GM12875 (cell line): ENCODE data around the gene CD8B.

Experiments used
- H3K4me3 ChIP-seq: one replicate; pipeline ENCODE4 v1.5.1; 2011; ENCODE audit warnings: low read depth, low read length, control low read depth
- TF ChIP-seq, protein P1 (sequence below): IDR thresholded peaks from 2 replicates; pipeline ENCODE4 v1.5.1; 2011; ENCODE audit warnings: low read depth, mild to moderate bottlenecking, control low read depth, inconsistent platforms, low read length, moderate library complexity, borderline replicate concordance; ENCODE audit not compliant: insufficient read depth

Gene CD8B

DNA sequence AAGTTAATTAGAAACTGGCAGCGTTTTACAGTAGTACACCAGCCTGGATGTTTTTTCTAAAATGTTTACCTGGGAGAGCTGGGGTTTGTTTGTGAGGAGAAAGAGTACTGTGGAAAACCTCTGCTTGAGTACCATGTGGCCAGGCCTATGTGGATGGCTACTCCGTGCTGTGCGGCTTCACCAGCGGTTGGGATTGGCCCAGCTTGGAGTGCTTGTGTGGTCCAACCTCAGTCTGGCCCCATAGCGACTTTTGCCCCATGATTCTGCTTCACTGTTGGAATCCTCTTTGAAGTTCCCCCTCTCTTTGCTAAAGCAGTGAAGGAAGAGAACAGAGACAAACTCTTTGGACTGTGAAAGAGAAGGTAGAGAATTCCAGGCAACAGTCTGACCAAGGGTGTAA lies 86.8 kb downstream of the CD8B start:
- H3K4me3 ChIP-seq = no peak overlapping the region
- TF ChIP-seq, protein P1, sequence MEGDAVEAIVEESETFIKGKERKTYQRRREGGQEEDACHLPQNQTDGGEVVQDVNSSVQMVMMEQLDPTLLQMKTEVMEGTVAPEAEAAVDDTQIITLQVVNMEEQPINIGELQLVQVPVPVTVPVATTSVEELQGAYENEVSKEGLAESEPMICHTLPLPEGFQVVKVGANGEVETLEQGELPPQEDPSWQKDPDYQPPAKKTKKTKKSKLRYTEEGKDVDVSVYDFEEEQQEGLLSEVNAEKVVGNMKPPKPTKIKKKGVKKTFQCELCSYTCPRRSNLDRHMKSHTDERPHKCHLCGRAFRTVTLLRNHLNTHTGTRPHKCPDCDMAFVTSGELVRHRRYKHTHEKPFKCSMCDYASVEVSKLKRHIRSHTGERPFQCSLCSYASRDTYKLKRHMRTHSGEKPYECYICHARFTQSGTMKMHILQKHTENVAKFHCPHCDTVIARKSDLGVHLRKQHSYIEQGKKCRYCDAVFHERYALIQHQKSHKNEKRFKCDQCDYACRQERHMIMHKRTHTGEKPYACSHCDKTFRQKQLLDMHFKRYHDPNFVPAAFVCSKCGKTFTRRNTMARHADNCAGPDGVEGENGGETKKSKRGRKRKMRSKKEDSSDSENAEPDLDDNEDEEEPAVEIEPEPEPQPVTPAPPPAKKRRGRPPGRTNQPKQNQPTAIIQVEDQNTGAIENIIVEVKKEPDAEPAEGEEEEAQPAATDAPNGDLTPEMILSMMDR = no peak

DNA sequence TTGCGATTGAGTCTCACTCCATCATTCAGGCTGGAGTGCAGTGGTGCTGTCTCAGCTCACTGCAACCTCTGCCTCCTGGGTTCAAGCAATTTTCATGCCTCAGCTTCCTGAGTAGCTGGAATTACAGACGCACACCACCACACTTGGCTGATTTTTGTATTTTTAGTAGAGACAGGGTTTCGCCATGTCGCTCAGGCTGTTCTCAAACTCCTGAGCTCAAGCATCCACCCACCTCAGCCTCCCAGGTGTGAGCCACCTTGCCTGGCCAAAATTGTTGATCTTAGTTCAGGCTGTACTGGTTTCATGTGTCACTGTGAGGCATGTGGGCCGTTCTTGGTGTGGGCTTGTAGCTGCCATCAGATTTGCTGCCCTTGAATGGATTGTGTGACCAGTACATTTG lies 89.1 kb downstream of the CD8B start:
- TF ChIP-seq, protein P1 = no peak
- no peak overlapping the region for H3K4me3 ChIP-seq

DNA sequence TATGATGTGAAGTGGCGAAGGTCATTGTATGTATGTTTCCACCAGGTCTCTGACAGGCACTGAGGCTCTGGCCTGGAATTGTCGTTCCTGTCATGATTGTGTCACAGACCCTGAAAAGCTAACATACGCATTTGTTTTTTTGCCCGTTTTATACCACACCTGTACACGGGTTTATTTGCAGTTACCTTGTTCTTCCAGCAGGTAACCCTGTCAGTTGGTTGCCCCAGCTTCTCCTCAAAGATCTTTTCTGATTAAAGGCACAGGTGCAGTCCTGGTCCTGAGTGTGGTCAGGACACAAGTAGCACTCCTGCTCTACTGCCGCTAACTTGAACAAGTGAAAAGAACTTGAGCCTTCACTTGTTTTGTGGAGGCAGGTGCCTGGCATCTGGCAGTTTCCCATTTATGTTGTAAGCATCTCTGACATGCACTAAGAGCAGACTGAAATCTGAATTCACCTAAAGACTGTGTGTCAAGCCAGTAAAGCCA lies 90.8 kb downstream of the CD8B start:
- H3K4me3 ChIP-seq = no peak overlapping the region
- TF ChIP-seq, protein P1 = no peak

DNA sequence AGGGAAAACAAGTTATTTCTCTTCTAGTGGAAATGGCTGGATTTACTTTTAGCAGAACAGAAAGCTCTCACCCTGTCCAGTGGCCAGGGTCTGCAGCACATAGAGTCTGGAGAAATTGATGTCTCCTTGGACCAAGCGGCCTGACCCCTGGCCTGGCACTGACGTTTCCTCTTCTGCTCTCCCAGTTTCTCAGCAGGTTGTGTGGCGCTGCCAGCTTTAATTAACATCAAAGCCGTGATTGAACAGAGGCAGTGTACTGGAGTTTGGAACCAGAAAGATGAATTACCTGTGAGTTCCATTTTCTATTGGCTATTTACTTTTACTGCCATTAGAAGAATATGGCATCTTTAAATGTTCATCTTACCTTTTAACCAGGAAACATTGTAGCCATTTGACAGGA lies 91.8 kb downstream of the CD8B start:
- TF ChIP-seq, protein P1 = no peak
- no peak overlapping the region for H3K4me3 ChIP-seq

DNA sequence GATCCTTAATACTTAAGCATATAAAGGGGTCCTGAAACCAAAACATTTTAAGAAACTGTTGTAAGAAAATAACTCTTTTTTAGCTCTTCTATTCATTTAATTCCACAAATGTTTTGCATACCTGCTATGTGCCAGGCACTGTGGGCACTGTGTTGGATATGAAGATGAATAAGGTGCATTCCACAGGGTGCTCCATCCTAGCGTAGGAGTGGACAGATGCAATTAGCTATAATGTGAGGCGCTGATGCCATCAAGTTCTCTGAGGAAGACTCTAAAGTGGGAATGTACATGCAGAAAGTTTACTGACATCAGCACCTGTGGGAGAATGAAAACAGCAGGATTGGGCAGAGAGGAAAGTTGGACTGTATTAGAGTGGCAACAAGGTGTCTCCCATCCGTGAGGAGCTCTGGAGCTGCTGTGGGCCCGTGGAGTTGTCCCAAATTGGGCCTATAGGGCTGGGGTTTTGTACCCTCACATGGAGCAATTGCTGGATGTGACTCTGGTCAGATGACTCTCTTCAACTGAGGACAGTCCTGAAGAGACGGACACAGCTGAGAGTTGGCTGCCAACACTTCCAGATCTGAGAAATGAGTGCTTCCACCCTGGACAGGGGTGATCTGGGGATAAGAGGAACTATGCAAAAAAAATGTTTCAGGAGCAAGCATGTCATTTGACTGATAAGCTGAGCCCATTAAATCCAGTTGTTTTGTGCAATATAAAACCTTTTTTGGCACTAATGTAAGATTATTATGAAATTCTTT lies 93.3 kb downstream of the CD8B start:
- H3K4me3 ChIP-seq = no peak overlapping the region
- TF ChIP-seq, protein P1 = no peak
